K562 (cell line): ENCODE measurements around the gene MME. TPM values are rescaled to one million over a fixed set of nuclear protein-coding genes. Genes with fewer than 3 reads are reported as not detected.

ENCODE experiments used
- BHLHE40 ChIP-seq: IDR thresholded peaks from 2 replicates; pipeline ENCODE4 v1.6.1; 2011; ENCODE audit warnings: low read length, improper control_type of control experiment
- FOSL1 ChIP-seq: fragments of 200-800 bp; sonication (Bioruptor generic); conservative IDR thresholded peaks from 2 replicates; pipeline ENCODE4 v1.6.1; 2016; ENCODE audit warnings: missing genetic modification characterization, missing compliant biosample characterization
- PHF21A ChIP-seq: fragments of 450-650 bp; IDR thresholded peaks from 2 replicates; pipeline ENCODE4 v1.6.1; 2017; ENCODE audit warnings: low read depth, borderline replicate concordance
- PPARD ChIP-seq: fragments of 250-450 bp; sonication (Bioruptor Pico); IDR thresholded peaks from 2 replicates; pipeline ENCODE4 v1.8.0; 2022; ENCODE audit warnings: inconsistent platforms, mild to moderate bottlenecking, moderate library complexity
- SLC30A9 ChIP-seq: fragments of 250-450 bp; sonication (Bioruptor Pico); IDR thresholded peaks from 2 replicates; pipeline ENCODE4 v1.8.0; 2022; ENCODE audit warnings: mild to moderate bottlenecking, moderate library complexity
- SMAD4 ChIP-seq: fragments of 250-450 bp; sonication (Bioruptor Pico); conservative IDR thresholded peaks from 2 replicates; pipeline ENCODE4 v1.8.0; 2021; ENCODE audit warnings: inconsistent platforms, mild to moderate bottlenecking, moderate library complexity
- THRB ChIP-seq: fragments of 450-650 bp; formaldehyde crosslinking; conservative IDR thresholded peaks from 2 replicates; pipeline ENCODE4 v1.4.0; 2022; ENCODE audit warnings: mild to moderate bottlenecking, missing genetic modification characterization
- ZBTB40 ChIP-seq, 2 experiments: fragments of 450-650 bp in 1 of 2; sonication (generic) in 1 of 2; formaldehyde crosslinking in 1 of 2; IDR thresholded peaks; 2 replicates each; pipeline versions ENCODE4 v1.7.1 to v1.9.0; 2016 to 2022; ENCODE audit warnings: inconsistent platforms in 1 of 2, mild to moderate bottlenecking in 1 of 2, missing genetic modification reagents in 1 of 2
- ZNF407 ChIP-seq: fragments of 450-650 bp; IDR thresholded peaks from 2 replicates; pipeline ENCODE4 v1.6.1; 2016; ENCODE audit warnings: low read depth
- polyA plus RNA-seq, 8 experiments: library from polyadenylated mRNA; depleted of rRNA in 4 of 8; stranded (reverse) in 5 of 8; unstranded in 3 of 8; fragments of >200 nt; fragmentation: Nextera tagmentation in 2 of 8; fragmentation: Illumina TruSeq in 1 of 8; extraction: Ambion mirVana in 2 of 8; extraction: Trizol in 1 of 8; gene quantifications; 2 replicates each; pipeline versions ENCODE4 v1.2.1 to v1.2.3, GENCODE V29; 2011 to 2014; ENCODE audit warnings: inconsistent platforms in 1 of 8, missing spikeins in 1 of 8
- total RNA-seq, 7 experiments: library from RNA; depleted of rRNA in 6 of 7; stranded (reverse); fragments of >200 nt in 6 of 7; fragmentation: Illumina TruSeq in 2 of 7; extraction: Trizol in 2 of 7; gene quantifications; 2 replicates each; pipeline versions ENCODE4 v1.2.1 to v1.2.3, GENCODE V29; 2011 to 2021; ENCODE audit warnings: low replicate concordance in 1 of 7

The MME gene
- total and polyA plus RNA-seq, 9 of the 15 experiments (the other 6 are each of a cell fraction or from before 2014, with no cell fraction given) = 0.80 to 8.6 (median 2.5) TPM

DNA sequence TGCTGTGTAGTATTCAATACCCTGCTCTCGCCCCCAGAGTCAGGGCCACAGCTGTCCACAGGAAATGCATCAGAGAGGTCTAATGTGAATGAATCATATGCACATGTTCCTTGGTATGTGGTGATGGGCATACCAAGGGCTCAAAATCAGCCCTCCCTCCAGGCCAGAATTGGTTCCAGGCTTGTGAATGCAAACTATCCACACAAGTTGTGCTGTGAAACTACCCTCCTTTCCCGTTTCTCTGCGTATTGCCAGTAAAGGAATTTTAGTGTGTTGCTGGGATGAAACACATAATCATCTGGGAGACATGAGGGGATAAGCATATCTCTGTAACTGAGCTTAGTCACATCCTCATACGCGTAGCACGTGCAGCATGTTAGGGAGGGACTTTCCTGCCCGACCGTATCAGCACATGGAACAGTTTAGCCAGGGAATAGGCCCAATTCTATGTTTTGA, 9.2 kb upstream of the MME start (continued):
- TF ChIP-seq ZNF407 (no peak), FOSL1 (tag) (peak; percentile 87), SLC30A9 (CRISPR knock-in tag) (no peak), PPARD (CRISPR knock-in tag) (no peak), ZBTB40 (IDR thresholded peaks at IDR 0.05) (no peak), ZBTB40 (CRISPR knock-in tag; IDR thresholded peaks at IDR 0.05) (no peak), SMAD4 (CRISPR knock-in tag) (0 out of 2 replicates have a peak, but pooled peaks have one; percentile 61), PHF21A (no peak), THRB (CRISPR knock-in tag) (no peak), BHLHE40 (peak; percentile 94)
